ENCODE results near the gene CT47C1. TPM values are rescaled to one million over a fixed set of nuclear protein-coding genes. Genes with fewer than 3 reads are reported as not detected.
A peak's percentile ranks its signal among the peaks of the same experiment; 100 is the strongest.

CT47C1 gene
- polyA plus RNA-seq, 4 donors, result not detected

- DNase-seq (ENCODE audit: low read depth in 4 of 4, low spot score in 2 of 4), result no peak
Measured at GRCh38 chrX:119073200-119073905, 560 bp downstream of the CT47C1 start.

GRCh38 chrX:119073911-119074310, 1.1 kb downstream of the CT47C1 start:
- DNase-seq (ENCODE audit: low read depth in 4 of 4, low spot score in 2 of 4), result no peak

DNA sequence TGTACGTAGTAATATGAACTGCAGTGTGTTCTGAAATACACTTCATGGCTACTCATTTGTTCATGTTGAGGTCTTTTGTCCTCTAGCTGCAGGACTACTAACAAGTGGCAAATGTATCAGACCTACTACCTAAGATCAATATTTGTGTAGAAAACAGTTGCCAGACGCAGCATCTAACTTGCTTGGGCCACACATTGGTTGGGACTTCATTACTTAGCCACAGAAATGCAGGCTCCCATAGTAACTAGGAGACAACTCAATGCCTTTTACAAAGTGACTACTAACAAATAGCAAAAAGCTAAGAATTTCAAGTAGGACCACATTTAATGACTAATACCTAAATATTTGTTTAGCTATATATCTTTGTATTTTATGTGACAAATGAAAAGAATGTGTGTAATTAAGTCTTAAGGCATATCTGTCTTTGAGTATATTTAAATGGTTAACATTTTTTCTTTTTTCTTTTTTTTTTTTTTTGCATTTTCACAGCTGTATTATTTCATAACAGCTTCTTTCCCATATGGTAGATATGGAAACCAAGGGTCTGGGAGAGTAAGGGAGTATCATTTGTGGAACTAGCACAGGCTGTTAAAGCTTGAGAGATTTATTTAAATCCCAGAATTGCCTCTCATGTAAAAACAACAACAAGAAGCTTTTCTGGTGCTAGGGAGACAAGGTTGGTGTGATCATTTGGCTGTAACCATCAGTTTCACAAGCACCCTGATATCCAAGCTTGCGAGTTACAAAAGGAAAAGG, 2.7 kb downstream of the CT47C1 start:
- no peak for DNase-seq (ENCODE audit: low read depth in 4 of 4, low spot score in 2 of 4)

GRCh38 chrX:119082278-119082677, 9.5 kb downstream of the CT47C1 start:
- no peak for DNase-seq (ENCODE audit: low read depth in 4 of 4, low spot score in 2 of 4)

DNA sequence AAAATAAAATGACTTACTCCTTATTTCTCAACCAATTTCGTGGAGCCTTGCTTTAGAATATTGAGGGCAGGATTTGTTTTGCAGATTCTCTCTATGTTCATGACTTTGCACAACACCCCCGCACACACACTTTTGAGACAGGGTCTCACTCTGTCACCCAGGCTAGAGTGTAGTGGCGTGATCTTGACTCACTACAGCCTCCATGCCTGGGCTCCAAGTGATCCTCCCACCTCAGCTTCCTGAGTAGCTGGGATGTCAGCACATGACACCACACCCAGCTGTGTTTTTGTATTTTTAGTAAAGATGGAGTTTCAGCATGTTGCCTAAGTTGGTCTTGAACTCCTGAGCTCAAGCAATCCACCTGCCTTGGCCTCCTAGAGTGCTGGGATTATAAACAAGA, 12.0 kb downstream of the CT47C1 start:
- no peak for DNase-seq (ENCODE audit: low read depth in 4 of 4, low spot score in 2 of 4)

GRCh38 chrX:119087121-119087520, 14.3 kb downstream of the CT47C1 start:
- no peak for DNase-seq (ENCODE audit: low read depth in 4 of 4, low spot score in 2 of 4)

DNA sequence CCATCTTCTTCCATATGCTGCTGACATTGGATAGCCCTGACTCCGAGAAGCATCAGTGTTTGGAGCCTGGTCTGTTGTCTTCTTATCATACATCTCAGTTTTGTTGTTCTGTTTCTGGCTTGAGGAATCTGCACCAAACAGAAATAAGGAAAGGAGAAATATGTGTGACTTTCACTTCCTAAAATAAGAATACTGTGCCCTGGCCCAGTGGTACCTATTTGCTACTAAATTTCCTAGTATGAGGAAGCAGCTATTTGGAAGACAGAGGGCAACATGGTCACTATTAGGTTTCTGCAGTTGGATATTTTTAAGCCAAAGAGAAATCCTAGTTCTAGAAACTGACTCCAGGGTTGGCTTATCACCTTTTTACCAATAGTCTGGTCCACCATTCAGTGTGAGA, 16.8 kb downstream of the CT47C1 start:
- DNase-seq (ENCODE audit: low read depth in 4 of 4, low spot score in 2 of 4), result no peak

DNA sequence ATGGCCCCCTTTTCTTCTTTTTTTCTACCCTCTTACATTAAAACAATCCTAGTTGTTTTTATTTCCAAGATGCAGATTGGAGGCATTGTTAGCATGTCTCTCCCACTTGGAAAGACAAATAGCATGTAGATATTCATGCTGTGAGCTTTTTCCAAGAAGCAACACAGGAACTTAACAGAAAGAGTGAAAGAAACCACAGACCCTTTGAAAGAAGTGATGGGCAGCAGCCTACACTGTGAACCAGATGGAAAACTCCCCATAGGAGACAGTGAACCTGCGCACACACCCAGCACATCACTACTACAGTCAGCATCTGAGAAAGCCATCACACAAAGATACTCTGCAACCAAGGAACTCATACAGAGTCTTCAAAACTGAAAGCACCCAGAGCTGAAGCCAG, 17.8 kb downstream of the CT47C1 start:
- no peak for DNase-seq (ENCODE audit: low read depth in 4 of 4, low spot score in 2 of 4)

DNA sequence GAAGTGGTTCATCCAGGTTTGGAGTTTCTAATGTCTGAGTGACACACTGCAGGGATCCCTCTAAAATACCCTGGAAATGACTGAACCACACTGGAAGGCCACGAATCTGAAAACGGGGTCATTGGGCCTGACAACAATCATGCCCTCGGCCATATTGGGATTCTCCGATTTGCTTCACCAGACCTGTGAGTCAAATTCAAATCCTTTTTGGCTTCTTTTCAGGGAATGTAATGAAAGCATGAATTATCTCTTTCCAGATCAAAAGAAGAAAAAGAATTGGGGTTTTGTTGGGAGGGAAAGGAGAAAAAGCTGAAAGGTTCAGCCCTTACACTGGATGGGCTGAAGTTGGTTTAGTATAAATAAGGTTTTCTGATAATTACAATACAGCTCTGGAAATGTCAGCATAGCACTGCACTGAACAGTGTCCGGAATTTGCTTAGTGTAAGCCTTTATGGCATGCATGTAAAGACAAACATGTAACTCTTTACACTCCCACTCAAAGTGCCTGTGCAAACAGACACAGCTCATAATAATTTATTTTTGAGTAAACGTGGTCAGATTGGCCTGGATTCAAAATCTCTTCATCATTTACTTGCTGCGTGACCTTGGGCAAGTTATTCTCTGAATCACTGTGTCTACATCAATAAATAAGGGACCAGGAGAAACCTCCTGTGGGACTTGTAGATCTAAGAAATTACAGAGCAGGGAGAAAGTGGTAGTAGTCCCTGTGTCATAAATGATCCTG, 21.4 kb downstream of the CT47C1 start:
- no peak for DNase-seq (ENCODE audit: low read depth in 4 of 4, low spot score in 2 of 4)

- DNase-seq (ENCODE audit: low read depth in 4 of 4, low spot score in 2 of 4), result no peak
Measured at GRCh38 chrX:119094819-119095218, 22.0 kb downstream of the CT47C1 start.

DNA sequence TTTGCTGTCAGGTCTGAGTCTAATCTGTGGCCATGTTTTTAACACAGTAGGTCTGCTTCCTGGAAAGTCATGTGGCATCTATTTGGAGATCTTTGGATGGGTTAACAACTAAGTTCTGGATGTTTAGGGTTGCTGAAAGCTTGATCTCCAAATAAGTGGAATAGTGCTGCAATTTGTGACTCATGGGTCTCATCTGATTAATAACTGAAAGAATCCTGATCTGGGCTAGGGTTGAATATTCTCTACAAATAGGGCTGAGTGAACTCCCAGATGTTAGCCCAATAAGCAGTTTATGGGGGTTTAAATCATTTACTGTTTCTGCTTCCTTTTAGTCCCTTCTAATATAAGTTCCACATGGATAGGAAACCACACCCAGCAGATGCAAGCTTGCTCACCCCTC, 23.1 kb downstream of the CT47C1 start:
- no peak for DNase-seq (ENCODE audit: low read depth in 4 of 4, low spot score in 2 of 4)

DNA sequence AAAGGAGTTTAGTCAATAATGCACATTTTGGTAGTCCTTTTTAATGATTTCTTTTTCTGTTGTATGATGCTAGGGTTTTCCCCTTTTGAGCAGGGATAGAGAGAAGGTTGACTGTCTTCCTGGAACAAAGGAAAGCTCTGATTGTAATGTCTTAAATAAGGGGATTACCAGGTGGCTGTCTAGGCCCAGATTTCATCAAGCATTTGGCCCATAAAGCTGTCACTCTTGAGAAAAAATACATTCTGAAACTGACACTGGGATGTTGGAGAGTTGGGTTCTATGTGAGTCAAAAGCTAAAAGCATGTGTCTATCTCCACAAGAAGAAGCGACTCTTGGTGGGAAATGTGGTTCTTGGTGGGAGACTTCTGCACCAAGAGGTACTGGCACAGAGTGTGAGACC, 28.4 kb downstream of the CT47C1 start:
- no peak for DNase-seq (ENCODE audit: low read depth in 4 of 4, low spot score in 2 of 4)

DNA sequence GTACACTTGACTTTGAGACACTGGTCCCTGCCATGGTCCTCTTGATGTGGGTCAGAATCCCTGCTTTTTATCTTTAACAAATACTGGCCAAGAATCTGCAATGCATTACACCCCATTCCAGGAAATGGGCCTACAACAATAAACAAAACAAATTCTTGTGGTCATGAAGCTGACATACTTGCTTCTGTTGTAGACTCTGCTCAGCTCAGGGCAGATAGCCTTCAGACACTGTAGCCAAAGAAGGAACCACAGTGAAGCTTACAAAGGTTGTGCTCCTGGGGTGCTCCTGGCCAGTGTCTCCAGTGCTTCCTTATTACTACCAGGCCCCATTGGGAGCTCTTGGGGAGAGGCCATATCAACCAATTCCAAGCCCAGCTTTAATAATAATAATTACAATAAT, 33.0 kb downstream of the CT47C1 start:
- DNase-seq (ENCODE audit: low read depth in 4 of 4, low spot score in 2 of 4), result no peak

DNA sequence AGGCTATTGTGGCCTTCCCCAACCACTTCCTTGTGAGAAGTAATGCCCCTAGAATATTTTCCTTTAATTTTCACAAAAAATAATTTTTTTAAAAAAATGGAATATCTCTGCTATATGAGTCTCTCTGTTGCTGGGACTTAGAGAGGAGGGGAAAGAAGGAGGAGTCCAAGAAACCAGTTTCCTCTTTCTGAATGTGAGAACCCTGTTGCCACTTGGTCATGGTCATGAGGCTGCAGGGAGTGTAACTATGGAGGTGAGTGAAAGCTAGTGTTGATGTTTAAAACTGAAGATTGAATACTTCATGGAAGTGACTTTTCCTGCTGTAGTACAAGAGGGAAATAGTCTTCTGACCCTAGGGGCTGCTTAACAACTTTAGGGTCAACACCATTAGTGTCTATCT, 34.4 kb downstream of the CT47C1 start:
- DNase-seq (ENCODE audit: low read depth in 4 of 4, low spot score in 2 of 4), result no peak

GRCh38 chrX:119118780-119119395, 46.1 kb downstream of the CT47C1 start:
- peak in 1 of 4 donors; percentile 29 for DNase-seq (ENCODE audit: low read depth in 4 of 4, low spot score in 2 of 4)

DNA sequence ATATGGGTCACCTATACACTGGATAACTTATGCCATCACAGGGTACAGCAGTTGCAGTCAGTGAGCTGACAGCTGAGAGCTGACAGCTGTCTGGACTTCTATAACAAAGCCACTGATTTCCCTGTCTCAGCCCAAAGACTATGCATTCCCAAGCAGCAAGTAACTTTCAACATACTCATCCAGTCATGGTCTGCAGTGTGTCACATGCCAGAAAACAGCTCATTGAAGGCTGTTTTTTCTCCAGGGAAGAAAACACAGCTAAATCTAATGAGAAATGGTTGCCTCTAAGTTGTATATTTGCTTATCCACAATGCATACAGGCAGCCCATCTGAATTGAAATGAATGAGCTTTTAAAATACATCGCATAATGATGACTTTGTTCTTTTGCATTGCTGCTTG, 48.5 kb downstream of the CT47C1 start:
- peak in 1 of 4 donors; percentile 4 for DNase-seq (ENCODE audit: low read depth in 4 of 4, low spot score in 2 of 4)

Other genes starting within 250 kb of the CT47C1 start
- gene ZCCHC12, start 249.2 kb upstream of the CT47C1 start, polyA plus RNA-seq (ENCODE audit: insufficient read length in 4 of 4), result 1 to 10 TPM; 1.1 to 1.4 (median 1.2) TPM
- 1 to 10 TPM in 2 of 4 donors, under 1 TPM in 2; 0.81 to 1.3 (median 0.99) TPM for gene LONRF3, start 98.4 kb upstream of the CT47C1 start, polyA plus RNA-seq (ENCODE audit: insufficient read length in 4 of 4)
- gene KIAA1210, start 54.8 kb downstream of the CT47C1 start, polyA plus RNA-seq (ENCODE audit: insufficient read length in 4 of 4), result 1 to 10 TPM; 1.3 to 3.0 (median 2.1) TPM
- gene PGRMC1, start 163.3 kb downstream of the CT47C1 start, polyA plus RNA-seq (ENCODE audit: insufficient read length in 4 of 4), result 100 to 1,000 TPM; 235 to 309 (median 272) TPM